Inflammatory macrophage (primary cell): Measurements from ENCODE around the gene PUSL1.
A peak's percentile ranks its signal among the peaks of the same experiment; 100 is the strongest.

Experiments used
- DNase-seq, 2 donors: peaks; one replicate each; pipeline ENCODE4 v3.0.0-alpha.2; 2020 to 2022

The PUSL1 gene

DNA sequence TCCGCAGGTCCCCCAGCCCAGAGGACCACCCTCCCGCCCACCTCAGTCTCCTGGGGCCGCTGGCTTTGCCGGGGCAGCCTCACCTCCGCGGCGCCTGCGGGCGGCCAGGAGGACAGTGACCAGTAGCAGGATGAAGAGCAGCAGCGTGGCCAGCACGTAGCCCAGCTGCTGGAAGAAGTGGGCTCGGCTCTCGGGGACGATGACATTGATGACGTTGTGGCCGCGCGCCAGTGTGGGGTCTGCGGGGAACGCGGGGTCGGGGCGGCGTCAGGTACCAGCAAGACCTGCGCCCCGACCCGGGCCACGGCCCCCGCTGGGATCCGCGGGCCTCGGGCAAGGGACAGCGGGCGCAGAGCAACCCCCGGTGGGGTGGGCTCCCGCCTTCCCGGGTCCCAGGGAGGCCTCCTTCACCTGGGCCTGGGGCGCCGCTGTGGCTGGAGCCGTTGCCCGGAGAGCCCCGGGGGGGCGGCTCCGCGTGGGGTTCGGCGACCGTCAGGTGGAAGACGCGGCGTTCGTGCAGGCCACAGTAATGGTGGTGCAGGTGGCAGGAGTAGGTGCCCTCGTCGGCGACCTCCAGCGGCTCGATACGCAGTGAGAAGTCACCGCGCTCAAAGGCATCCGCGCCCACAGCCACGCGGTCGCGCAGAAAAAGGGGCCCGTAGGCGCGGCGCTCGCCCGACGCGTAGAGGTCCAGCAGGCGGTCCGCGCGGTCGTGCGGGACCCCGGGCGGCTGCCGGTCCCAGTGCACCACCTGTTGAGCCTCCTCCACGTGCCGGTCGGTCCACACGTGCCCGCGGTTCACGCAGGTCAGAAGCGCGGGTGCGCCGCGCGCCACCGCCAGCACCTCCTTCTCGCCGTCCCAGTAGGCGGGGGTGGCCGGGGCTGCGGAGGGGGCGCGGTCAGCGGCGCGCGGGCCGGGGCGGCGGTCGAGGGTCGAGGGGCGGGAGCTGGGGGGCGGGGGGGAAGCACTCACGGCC lies 46.2 kb downstream of the PUSL1 start:
- no peak for DNase-seq

DNA sequence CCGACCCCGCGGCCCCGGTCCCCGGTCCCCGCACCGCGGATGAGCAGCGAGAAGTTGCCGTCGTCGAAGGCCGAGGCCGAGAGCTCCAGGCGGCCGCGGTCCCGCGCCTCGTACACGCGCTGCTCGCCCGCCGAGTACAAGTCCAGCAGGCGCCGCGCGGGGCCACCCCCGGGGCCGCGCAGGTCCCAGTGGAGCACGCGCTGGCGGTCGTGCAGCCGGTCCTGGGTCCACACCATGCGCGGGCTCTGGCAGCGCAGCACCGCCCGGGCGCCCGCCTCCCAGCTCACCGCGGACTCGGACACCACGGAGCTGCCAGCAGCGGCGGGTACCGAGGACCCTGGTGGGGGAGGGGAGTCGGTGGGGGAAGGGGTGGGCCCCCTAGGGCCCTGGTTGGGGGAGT lies 47.0 kb downstream of the PUSL1 start:
- DNase-seq, result peak; percentile 26 to 44

DNA sequence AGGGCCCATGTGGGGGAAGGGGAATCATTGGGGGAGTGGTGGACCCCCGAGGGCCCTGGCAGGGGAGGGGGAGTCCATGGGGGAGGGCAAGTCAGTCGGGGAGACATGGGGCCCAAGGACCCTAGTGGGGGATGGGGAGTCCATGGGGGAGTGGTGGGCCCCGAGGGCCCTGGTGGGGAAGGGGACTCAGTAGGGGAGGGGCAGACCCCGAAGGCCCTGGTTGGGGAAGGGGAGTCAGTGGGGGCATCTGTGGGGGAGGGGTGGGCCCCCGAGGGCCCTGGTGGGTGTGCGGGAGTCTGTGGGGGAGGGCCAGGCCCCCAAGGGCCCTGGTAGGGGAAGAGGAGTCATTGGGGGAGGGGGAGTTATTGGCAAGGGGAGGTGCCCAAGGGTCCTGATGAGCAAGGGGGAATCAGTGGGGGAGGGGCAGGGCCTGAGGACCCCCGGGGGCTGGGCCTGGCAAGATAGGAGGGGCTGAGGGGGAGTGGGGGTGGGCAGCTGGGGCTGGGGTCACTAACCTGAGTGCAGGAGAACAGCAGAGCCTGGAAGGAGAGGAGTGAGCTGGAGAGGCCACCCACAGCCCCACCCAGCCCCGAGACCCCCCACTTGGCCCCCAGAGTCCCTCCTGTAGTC lies 47.9 kb downstream of the PUSL1 start:
- no peak for DNase-seq

DNA sequence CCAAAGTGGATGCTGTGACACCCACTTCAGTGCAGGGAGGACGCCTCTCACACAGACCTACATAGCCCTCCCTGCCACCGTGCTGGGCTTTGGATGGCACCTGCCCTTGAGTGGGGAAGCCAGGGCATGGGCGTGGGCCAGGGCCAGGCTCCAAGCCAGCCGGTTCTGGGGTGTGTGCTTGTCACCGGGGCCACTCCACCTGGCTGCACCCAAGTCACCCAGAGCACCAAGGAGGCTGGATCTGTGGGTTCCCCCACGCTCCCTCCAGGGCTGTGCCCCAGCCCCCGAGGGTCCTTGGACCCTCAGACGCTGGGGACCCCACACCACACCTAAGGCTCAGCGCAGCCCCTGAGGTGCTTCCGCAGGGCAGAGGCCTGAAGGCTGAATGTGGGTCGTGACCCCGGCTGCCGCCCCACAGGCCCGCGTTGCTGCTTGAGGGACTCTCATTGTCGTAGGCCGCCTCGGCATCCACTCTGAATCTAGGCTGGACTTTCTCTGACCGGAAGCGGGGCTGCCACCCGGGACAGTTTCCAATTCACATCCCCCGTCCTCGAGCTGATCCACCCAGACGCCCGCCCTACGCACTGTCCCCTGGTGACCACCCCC lies 48.5 kb downstream of the PUSL1 start:
- DNase-seq, result no peak

DNA sequence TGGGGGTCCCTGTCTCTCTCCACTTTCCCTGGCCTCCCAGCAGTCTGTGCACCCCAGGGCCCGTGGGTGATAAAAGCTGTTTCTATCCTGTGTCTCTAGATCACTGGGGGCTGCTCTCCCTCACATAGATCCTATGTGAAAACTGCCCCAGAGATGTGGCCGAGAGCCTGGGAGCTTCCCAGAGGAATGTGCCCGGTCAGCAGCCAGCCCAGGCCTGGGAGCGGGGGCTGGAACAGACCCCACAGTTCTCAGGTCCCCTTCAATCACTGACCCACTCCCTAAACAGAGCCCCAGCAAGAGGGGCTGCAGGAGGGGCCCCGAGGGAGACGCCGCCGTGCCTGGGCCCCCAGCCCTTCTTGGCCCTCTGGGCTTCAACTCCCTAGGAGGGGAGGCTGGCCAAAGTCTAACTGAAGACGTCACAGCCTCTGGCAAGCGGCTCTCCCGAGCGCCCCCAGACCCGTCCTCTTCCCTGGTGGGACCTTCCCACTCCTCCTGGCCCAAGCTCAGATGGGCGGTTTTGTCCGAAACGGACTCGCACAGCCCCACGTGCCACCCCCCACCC lies 49.6 kb downstream of the PUSL1 start:
- no peak for DNase-seq

DNA sequence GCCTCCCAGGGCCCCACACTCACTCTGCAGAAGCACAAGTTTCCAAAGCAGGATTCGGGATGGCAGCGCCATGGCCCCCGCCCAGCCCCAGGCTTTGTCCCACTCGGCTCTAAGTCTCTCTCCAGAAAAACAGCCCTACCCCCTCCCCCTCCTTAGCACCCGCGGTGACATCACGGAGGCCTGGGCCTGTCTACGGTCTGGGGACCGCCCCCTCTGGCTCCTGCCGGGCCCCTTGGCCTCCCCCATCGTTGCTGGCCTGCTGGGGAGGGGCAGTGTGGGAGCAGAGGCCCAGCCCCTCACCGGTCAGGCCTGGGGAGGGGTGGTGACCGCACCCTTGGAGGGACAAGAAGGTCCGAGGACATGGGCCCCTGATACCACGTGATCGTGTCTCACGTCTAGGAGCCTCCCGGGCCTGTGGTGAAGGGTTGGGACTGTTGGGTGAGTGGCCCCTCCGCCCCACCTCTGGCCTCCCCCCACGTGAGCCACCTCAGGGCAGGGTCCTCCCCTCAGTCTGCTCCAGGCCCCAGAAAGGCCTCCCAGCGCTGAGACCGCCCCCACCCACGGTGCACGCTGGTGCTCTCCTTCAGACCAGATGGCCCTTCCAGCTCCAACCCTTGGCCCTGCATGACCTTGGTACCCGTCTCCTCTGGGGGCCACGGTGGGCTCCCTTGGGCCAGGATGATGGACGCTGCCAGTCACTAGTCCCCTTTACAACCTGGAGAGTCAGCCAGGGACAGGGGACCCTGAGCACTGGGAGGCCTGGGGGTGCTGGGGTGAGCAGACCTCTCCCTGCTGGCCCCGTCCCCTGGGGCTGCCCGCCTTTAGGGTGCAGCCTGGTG lies 50.3 kb downstream of the PUSL1 start, which contains the start of gene MXRA8:
Gene MXRA8 (minus strand): TSS at position 123 of the 839 bp plus-strand sequence. CDS start 51 bp downstream, at position 72.
- no peak for DNase-seq

DNA sequence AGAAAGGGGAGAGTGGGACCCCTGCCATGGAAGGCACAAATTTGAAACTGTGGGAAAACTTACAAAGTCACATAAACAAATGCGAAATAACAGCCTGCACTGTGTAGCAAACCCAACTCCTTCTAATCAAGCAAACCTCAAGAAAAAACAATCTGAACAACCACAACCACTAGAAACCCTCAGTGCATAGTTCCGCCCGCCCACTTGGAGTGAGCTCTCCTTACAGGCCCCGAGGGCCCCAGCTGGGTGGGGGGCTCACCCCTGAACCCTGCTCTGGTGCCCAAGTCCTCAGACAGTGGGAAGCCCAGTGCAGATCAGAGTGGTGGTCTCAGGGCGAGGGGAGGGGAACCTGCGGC lies 50.9 kb downstream of the PUSL1 start:
- DNase-seq, result no peak

DNA sequence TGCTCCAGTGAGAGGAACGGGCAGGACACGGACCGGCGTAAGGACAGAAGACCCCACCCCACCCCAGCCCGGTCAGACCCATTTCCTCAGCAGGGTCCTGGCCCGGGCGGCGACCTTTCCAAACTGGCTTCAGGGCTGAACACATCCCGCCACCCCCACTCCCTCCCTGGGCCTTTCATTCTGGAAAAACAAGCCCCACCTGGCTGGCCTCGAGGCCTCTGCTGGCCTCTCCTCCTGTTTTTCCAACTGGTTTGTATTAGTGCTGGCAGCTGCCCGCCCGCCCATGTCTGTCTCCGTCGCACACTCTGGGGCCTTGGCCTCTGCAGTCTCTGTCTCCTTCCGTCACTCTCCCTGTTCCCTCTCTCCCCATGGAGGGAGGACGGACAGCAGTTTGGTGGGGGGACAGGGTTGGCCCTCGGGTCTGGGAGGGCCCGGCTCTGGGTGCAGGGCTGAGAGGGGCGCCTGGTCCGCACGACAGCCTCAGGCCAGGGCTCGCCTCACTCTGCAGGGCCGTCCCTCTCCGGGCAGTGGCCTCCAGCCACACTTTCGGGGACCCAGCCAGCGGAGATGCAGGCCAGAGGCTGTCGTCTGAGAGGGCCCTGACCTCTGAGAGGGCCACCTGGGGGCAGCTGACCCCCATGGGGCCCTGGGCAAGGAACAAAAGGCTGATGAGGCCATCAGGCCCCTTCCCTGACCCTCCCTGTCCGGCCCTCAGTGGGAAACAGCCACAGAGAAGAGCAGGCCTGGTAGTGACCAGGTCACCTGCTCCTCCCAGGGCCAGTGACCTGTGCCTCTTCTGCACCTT lies 51.5 kb downstream of the PUSL1 start:
- DNase-seq, result no peak

DNA sequence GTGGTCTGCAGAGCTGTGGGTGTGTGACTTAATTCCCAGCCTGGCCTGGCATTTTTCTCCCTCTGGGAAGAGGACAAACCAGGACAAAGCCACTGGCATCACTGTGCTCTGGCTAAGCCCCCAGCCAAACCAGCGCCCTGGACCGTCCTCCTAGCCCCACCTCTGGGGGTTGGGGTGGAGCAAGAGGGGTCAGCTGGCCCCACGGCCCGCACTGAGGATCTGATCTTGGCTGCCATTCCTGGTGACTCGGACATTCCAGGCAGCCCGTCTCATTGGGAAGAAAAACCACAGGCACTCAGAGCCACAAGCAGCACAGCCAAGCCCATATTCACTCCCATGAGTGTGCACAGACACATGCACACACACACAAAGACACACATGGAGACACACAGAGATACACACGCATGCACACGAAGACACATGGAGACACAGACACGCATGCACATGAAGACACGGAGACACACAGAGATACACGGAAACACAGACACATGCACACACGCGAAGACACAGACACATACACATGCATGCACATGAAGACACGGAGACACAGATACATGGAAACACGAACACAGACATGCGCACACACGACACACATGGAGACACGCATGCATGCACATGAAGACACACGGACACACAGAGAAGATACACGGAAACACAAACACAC lies 52.2 kb downstream of the PUSL1 start:
- no peak for DNase-seq
